Stimulated activated naive CD8-positive, alpha-beta T cell treated with anti-CD3 and anti-CD28 coated beads, Interleukin-15, Interleukin-2, amounts not matched to agents 100 U/mL and 50 U/mL, for 24 hours (primary cell): ENCODE measurements around the gene COMMD1.

Source experiments
- ATAC-seq: fragments of 150-1000 bp; cut with Tn5 transposase; one replicate; pipeline ENCODE4 v1.10.0; 2021
- DNase-seq: peaks from one replicate; pipeline ENCODE4 v3.0.0; 2021

Gene COMMD1

GRCh38 chr2:62180975-62181374 is 275.5 kb downstream of the COMMD1 start:
- DNase-seq = no peak
- ATAC-seq = no peak

DNA sequence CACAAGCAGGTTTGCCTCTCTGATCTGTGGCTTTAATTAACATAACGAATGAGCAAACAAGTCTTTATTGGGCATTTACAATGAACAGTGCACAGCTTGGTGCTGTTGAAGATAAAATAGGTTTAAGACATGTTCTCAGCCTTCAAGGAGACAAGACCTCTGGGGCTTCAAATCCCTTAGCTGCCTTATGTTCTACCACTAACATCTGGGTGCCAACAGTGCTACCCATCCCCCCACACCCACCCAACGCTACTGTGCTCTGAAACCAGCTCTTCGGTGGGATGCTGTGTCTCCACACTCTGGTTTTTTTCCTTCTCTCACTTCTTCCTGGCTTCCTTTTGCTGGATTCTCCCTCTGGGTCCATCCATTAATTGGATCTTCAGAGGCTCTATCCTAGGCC is 276.4 kb downstream of the COMMD1 start:
- DNase-seq = no peak
- ATAC-seq = no peak

GRCh38 chr2:62184512-62185230 is 279.2 kb downstream of the COMMD1 start:
- DNase-seq (no peak), ATAC-seq (no peak)
